ENCODE measurements around the gene CWC27. TPM values are rescaled to one million over a fixed set of nuclear protein-coding genes. Genes with fewer than 3 reads are reported as not detected.

The CWC27 gene
- total RNA-seq, 1 donor from 2014 or later: 33.4 TPM

- Mint-ChIP-seq H3K36me3 (ENCODE audit: insufficient read depth) (peaks cover 4% of the 10 kb centered on the region), H3K4me3 (ENCODE audit: low read depth) (no peak overlapping the region), H3K27me3 (no peaks in the 10 kb centered on the region), H3K4me1 (ENCODE audit: low read depth) (no peaks in the 10 kb centered on the region), H3K9me3 (ENCODE audit: low read depth) (peaks cover 7% of the 10 kb centered on the region), H3K27ac (no peak overlapping the region)
- no peak for DNase-seq (ENCODE audit: low spot score, unreplicated experiment)
- TF ChIP-seq CTCF (IDR thresholded peaks at IDR 0.05; ENCODE audit: unreplicated experiment): no peak
Measured at GRCh38 chr5:64963278-64963677, 194.5 kb downstream of the CWC27 start.

GRCh38 chr5:64968591-64969110, 199.9 kb downstream of the CWC27 start:
- Mint-ChIP-seq H3K27ac (no peak overlapping the region), H3K4me1 (ENCODE audit: low read depth) (no peaks in the 10 kb centered on the region), H3K9me3 (ENCODE audit: low read depth) (peaks cover 4% of the 10 kb centered on the region), H3K4me3 (ENCODE audit: low read depth) (no peak overlapping the region), H3K27me3 (no peaks in the 10 kb centered on the region), H3K36me3 (ENCODE audit: insufficient read depth) (peaks cover 10% of the 10 kb centered on the region)
- DNase-seq (ENCODE audit: low spot score, unreplicated experiment): no peak
- no peak for TF ChIP-seq CTCF (IDR thresholded peaks at IDR 0.05; ENCODE audit: unreplicated experiment)

GRCh38 chr5:64969578-64969977, 200.8 kb downstream of the CWC27 start:
- Mint-ChIP-seq H3K27ac (no peak overlapping the region), H3K9me3 (ENCODE audit: low read depth) (peaks cover 4% of the 10 kb centered on the region), H3K36me3 (ENCODE audit: insufficient read depth) (peaks cover 15% of the 10 kb centered on the region), H3K27me3 (no peaks in the 10 kb centered on the region), H3K4me1 (ENCODE audit: low read depth) (no peaks in the 10 kb centered on the region), H3K4me3 (ENCODE audit: low read depth) (no peak overlapping the region)
- DNase-seq (ENCODE audit: low spot score, unreplicated experiment): no peak
- TF ChIP-seq CTCF (IDR thresholded peaks at IDR 0.05; ENCODE audit: unreplicated experiment): no peak

GRCh38 chr5:64971513-64971912, 202.8 kb downstream of the CWC27 start:
- TF ChIP-seq CTCF (IDR thresholded peaks at IDR 0.05; ENCODE audit: unreplicated experiment): no peak
- DNase-seq (ENCODE audit: low spot score, unreplicated experiment): no peak
- Mint-ChIP-seq H3K27ac (no peak overlapping the region), H3K9me3 (ENCODE audit: low read depth) (peaks cover 4% of the 10 kb centered on the region), H3K27me3 (no peaks in the 10 kb centered on the region), H3K4me3 (ENCODE audit: low read depth) (no peak overlapping the region), H3K4me1 (ENCODE audit: low read depth) (no peaks in the 10 kb centered on the region), H3K36me3 (ENCODE audit: insufficient read depth) (peaks cover 15% of the 10 kb centered on the region)

GRCh38 chr5:64971990-64972389, 203.3 kb downstream of the CWC27 start:
- no peak for TF ChIP-seq CTCF (IDR thresholded peaks at IDR 0.05; ENCODE audit: unreplicated experiment)
- Mint-ChIP-seq H3K4me3 (ENCODE audit: low read depth) (no peak overlapping the region), H3K27ac (no peak overlapping the region), H3K4me1 (ENCODE audit: low read depth) (no peaks in the 10 kb centered on the region), H3K9me3 (ENCODE audit: low read depth) (peaks cover 4% of the 10 kb centered on the region), H3K27me3 (no peaks in the 10 kb centered on the region), H3K36me3 (ENCODE audit: insufficient read depth) (peaks cover 15% of the 10 kb centered on the region)
- no peak for DNase-seq (ENCODE audit: low spot score, unreplicated experiment)
